Type B pancreatic cell (in vitro differentiated cells): ENCODE measurements around the gene HELZ2. TPM values are rescaled to one million over a fixed set of nuclear protein-coding genes. Genes with fewer than 3 reads are reported as not detected.

Experiments used
- DNase-seq: peaks from one replicate; pipeline ENCODE4 v3.0.0; 2021; ENCODE audit warnings: mixed read lengths; ENCODE audit not compliant: unreplicated experiment; ENCODE audit errors: extremely low spot score
- H3K27ac Mint-ChIP-seq: 2 replicates; pipeline ENCODE4 v1.8.0; 2021; ENCODE audit warnings: mild to moderate bottlenecking, mixed read lengths
- H3K27me3 Mint-ChIP-seq: 2 replicates; pipeline ENCODE4 v1.8.0; 2021; ENCODE audit warnings: mixed read lengths
- H3K36me3 Mint-ChIP-seq: 2 replicates; pipeline ENCODE4 v1.8.0; 2021; ENCODE audit warnings: mixed read lengths
- H3K4me1 Mint-ChIP-seq: one replicate; pipeline ENCODE4 v1.8.0; 2021; ENCODE audit warnings: mixed read lengths; ENCODE audit not compliant: unreplicated experiment
- H3K4me3 Mint-ChIP-seq: 2 replicates; pipeline ENCODE4 v1.8.0; 2021; ENCODE audit warnings: mild to moderate bottlenecking, mixed read lengths
- H3K9me3 Mint-ChIP-seq: 2 replicates; pipeline ENCODE4 v1.8.0; 2021; ENCODE audit warnings: mixed read lengths
- CTCF ChIP-seq: fragments of 200-600 bp; sonication (generic); conservative IDR thresholded peaks from 2 replicates; pipeline ENCODE4 v1.5.0; 2021; ENCODE audit warnings: antibody characterized with exemption, mild to moderate bottlenecking
- long read RNA-seq: library from polyadenylated mRNA; unstranded; transcript quantifications from one replicate; pipeline ENCODE4 v2.0.0, GENCODE V29; 2020
- total RNA-seq: library from RNA; stranded (reverse); gene quantifications from 2 replicates; pipeline ENCODE4 v1.2.1, GENCODE V29; 2021; ENCODE audit warnings: low replicate concordance

Gene HELZ2
- total RNA-seq = 24.2 and 43.1 TPM in 2 replicates
- long read RNA-seq = 0 reads

- no peak for TF ChIP-seq CTCF
- no peak for DNase-seq
- no peaks in the 10 kb centered on the region for H3K36me3 Mint-ChIP-seq
- H3K4me1 Mint-ChIP-seq = peaks cover 4% of the 10 kb centered on the region
- H3K27me3 Mint-ChIP-seq = peaks cover 7% of the 10 kb centered on the region
- H3K4me3 Mint-ChIP-seq = peak within 1 kb of the TSS; percentile 85
- H3K27ac Mint-ChIP-seq = peak within 1 kb of the TSS; percentile 58
- H3K9me3 Mint-ChIP-seq = no peaks in the 10 kb centered on the region
Measured at GRCh38 chr20:63574156-63574828, at the start of gene HELZ2. TSS of gene HELZ2 (minus strand) at chr20:63574239. CDS start at chr20:63572385, 1,854 bp downstream.

- Mint-ChIP-seq H3K9me3 (no peaks in the 10 kb centered on the region), H3K4me3 (peak overlapping the region; percentile 59), H3K4me1 (peaks cover 12% of the 10 kb centered on the region), H3K27me3 (no peaks in the 10 kb centered on the region), H3K27ac (peak overlapping the region; percentile 40), H3K36me3 (peaks cover 9% of the 10 kb centered on the region)
- no peak for TF ChIP-seq CTCF
- DNase-seq = no peak
Measured at GRCh38 chr20:63622732-63623131, 48.7 kb upstream of the HELZ2 start.

GRCh38 chr20:63622096-63622495, 48.1 kb upstream of the HELZ2 start:
- H3K4me1 Mint-ChIP-seq = peaks cover 12% of the 10 kb centered on the region
- no peak overlapping the region for H3K27ac Mint-ChIP-seq

GRCh38 chr20:63620991-63621390, 47.0 kb upstream of the HELZ2 start:
- H3K9me3 Mint-ChIP-seq = no peaks in the 10 kb centered on the region
- H3K27me3 Mint-ChIP-seq = no peaks in the 10 kb centered on the region
- H3K36me3 Mint-ChIP-seq = peaks cover 13% of the 10 kb centered on the region
- no peak for DNase-seq
- H3K4me3 Mint-ChIP-seq = no peak overlapping the region
- H3K4me1 Mint-ChIP-seq = peaks cover 12% of the 10 kb centered on the region
- no peak overlapping the region for H3K27ac Mint-ChIP-seq
- no peak for TF ChIP-seq CTCF

More at GRCh38 chr20:63622096-63622495, 48.1 kb upstream of the HELZ2 start:
- Mint-ChIP-seq H3K36me3 (peaks cover 9% of the 10 kb centered on the region), H3K4me3 (no peak overlapping the region), H3K9me3 (no peaks in the 10 kb centered on the region), H3K27me3 (no peaks in the 10 kb centered on the region)
- no peak for DNase-seq
- no peak for TF ChIP-seq CTCF

GRCh38 chr20:63619505-63619904, 45.5 kb upstream of the HELZ2 start:
- Mint-ChIP-seq H3K4me1 (peaks cover 8% of the 10 kb centered on the region), H3K36me3 (peaks cover 25% of the 10 kb centered on the region), H3K27me3 (no peaks in the 10 kb centered on the region), H3K27ac (no peak overlapping the region), H3K4me3 (no peak overlapping the region), H3K9me3 (no peaks in the 10 kb centered on the region)
- TF ChIP-seq CTCF = no peak
- no peak for DNase-seq
